HepG2 (cell line): Measurements from ENCODE around the gene CDH23.

Source experiments
- CC2D1A ChIP-seq: sonication (generic); formaldehyde crosslinking; IDR thresholded peaks from 2 replicates; pipeline ENCODE4 v1.8.1; 2023; ENCODE audit warnings: mild to moderate bottlenecking, missing genetic modification reagents
- CTCF ChIP-seq: sonication (generic); formaldehyde crosslinking; IDR thresholded peaks from 2 replicates; pipeline ENCODE4 v1.5.0; 2020; ENCODE audit warnings: mild to moderate bottlenecking, missing genetic modification reagents, moderate library complexity
- ETS1 ChIP-seq: sonication (generic); formaldehyde crosslinking; IDR thresholded peaks from 2 replicates; pipeline ENCODE4 v1.4.0; 2020; ENCODE audit warnings: missing genetic modification reagents
- MYNN ChIP-seq: sonication (generic); formaldehyde crosslinking; IDR thresholded peaks from 2 replicates; pipeline ENCODE4 v1.4.0; 2020; ENCODE audit warnings: mild to moderate bottlenecking, low read depth, missing genetic modification reagents
- NBN ChIP-seq: fragments of 450-650 bp; conservative IDR thresholded peaks from 2 replicates; pipeline ENCODE4 v1.6.1; 2017
- RFXAP ChIP-seq: sonication (generic); formaldehyde crosslinking; IDR thresholded peaks from 2 replicates; pipeline ENCODE4 v1.4.0; 2020; ENCODE audit warnings: missing genetic modification reagents, borderline replicate concordance
- TAF1 ChIP-seq: sonication (generic); formaldehyde crosslinking; IDR thresholded peaks from 2 replicates; pipeline ENCODE4 v1.4.0; 2020; ENCODE audit warnings: missing genetic modification reagents
- TEAD2 ChIP-seq: sonication (generic); formaldehyde crosslinking; IDR thresholded peaks from 2 replicates; pipeline ENCODE4 v1.9.0; 2021; ENCODE audit warnings: missing genetic modification reagents
- TFAP4 ChIP-seq: sonication (generic); IDR thresholded peaks from 2 replicates; pipeline ENCODE4 v1.6.1; 2016; ENCODE audit warnings: low read depth, borderline replicate concordance
- ZNF24 ChIP-seq: fragments of 450-650 bp; IDR thresholded peaks from 2 replicates; pipeline ENCODE4 v1.6.1; 2017; ENCODE audit warnings: antibody characterized with exemption, mild to moderate bottlenecking
- TF ChIP-seq, protein P1 (sequence below): IDR thresholded peaks from 2 replicates; pipeline ENCODE4 v1.6.1; 2012; ENCODE audit warnings: inconsistent platforms
- TF ChIP-seq, protein P2 (sequence below): sonication (generic); formaldehyde crosslinking; IDR thresholded peaks from 2 replicates; pipeline ENCODE4 v1.5.1; 2020; ENCODE audit warnings: mild to moderate bottlenecking, missing genetic modification reagents, moderate library complexity

GRCh38 chr10:71840958-71841335 lies 444.2 kb downstream of the CDH23 start:
- TF ChIP-seq MYNN (CRISPR knock-in tag) (no peak), TFAP4 (no peak), TAF1 (no peak), CC2D1A (no peak), ZNF24 (no peak), ETS1 (CRISPR knock-in tag) (no peak), TEAD2 (CRISPR knock-in tag) (no peak), NBN (no peak), CTCF (no peak), RFXAP (CRISPR knock-in tag) (no peak)
- TF ChIP-seq, protein P1, sequence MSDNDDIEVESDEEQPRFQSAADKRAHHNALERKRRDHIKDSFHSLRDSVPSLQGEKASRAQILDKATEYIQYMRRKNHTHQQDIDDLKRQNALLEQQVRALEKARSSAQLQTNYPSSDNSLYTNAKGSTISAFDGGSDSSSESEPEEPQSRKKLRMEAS = no peak
- TF ChIP-seq, protein P2, sequence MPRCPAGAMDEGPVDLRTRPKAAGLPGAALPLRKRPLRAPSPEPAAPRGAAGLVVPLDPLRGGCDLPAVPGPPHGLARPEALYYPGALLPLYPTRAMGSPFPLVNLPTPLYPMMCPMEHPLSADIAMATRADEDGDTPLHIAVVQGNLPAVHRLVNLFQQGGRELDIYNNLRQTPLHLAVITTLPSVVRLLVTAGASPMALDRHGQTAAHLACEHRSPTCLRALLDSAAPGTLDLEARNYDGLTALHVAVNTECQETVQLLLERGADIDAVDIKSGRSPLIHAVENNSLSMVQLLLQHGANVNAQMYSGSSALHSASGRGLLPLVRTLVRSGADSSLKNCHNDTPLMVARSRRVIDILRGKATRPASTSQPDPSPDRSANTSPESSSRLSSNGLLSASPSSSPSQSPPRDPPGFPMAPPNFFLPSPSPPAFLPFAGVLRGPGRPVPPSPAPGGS (CRISPR knock-in tag) = no peak
